SK-N-SH (cell line): ENCODE results near the gene AUTS2. TPM values are rescaled to one million over a fixed set of nuclear protein-coding genes. Genes with fewer than 3 reads are reported as not detected.
A peak's percentile ranks its signal among the peaks of the same experiment; 100 is the strongest.

ENCODE experiments used
- CTCF ChIA-PET: fragments of 300-600, 350-600 bp; formaldehyde crosslinking; extraction: SDS; loops from one replicate; lab custom pipeline; 2021; lab: Yijun Ruan, JAX
- POLR2A ChIA-PET: fragments of 350-600 bp; sonication (Branson Sonifier 250); formaldehyde crosslinking; extraction: SDS; loops from one replicate; lab custom pipeline; 2020; ENCODE audit warnings: antibody characterized with exemption, inconsistent platforms; lab: Yijun Ruan, JAX
- DNase-seq: peaks from one replicate; pipeline ENCODE4 v3.0.0; 2012
- H2AFZ ChIP-seq: fragments of 200-600 bp; sonication (generic); 2 replicates; pipeline ENCODE4 v1.8.1; 2016; ENCODE audit warnings: antibody characterized with exemption, mild to moderate bottlenecking, low read depth
- H3F3A ChIP-seq: fragments of 200-600 bp; sonication (generic); replicated peaks from 2 replicates; pipeline ENCODE3; 2016; ENCODE audit warnings: antibody characterized with exemption, mild to moderate bottlenecking; ENCODE audit not compliant: insufficient read depth
- H3K27ac ChIP-seq, 2 experiments: fragments of 200-500 bp in 1 of 2; fragments of 200-600 bp in 1 of 2; sonication (Bioruptor generic) in 1 of 2; sonication (generic), shearing (Covaris generic) in 1 of 2; 2 replicates each; pipeline versions ENCODE4 v1.5.1 to v1.6.1; 2014 to 2016; ENCODE audit warnings: low read depth in 2 of 2, inconsistent platforms in 1 of 2, low read length in 1 of 2, mild to moderate bottlenecking in 1 of 2, mixed read lengths in 1 of 2
- H3K27me3 ChIP-seq: fragments of 200-600 bp; sonication (generic), shearing (Covaris generic); 2 replicates; pipeline ENCODE4 v1.6.1; 2016; ENCODE audit warnings: mixed run types; ENCODE audit not compliant: insufficient read depth
- H3K36me3 ChIP-seq, 2 experiments: fragments of 200-500 bp in 1 of 2; fragments of 200-600 bp in 1 of 2; sonication (Bioruptor generic) in 1 of 2; sonication (generic) in 1 of 2; replicated peaks in 1 of 2; 2 replicates each; pipeline versions ENCODE3 to v1.5.1; 2014 to 2016; ENCODE audit warnings: low read length in 1 of 2, mild to moderate bottlenecking in 1 of 2; ENCODE audit not compliant: insufficient read depth in 2 of 2, control insufficient read depth in 1 of 2
- H3K4me1 ChIP-seq, 2 experiments: fragments of 200-500 bp in 1 of 2; fragments of 200-600 bp in 1 of 2; sonication (Bioruptor generic) in 1 of 2; sonication (generic), shearing (Covaris generic) in 1 of 2; 2 replicates each; pipeline versions ENCODE4 v1.5.1 to v1.6.1; 2014 to 2016; ENCODE audit warnings: low read depth in 1 of 2, low read length in 1 of 2, mixed run types in 1 of 2; ENCODE audit not compliant: insufficient read depth in 2 of 2, control insufficient read depth in 1 of 2
- H3K4me2 ChIP-seq: fragments of 200-600 bp; sonication (generic), shearing (Covaris generic); 2 replicates; pipeline ENCODE4 v1.6.1; 2017; ENCODE audit warnings: mixed run types
- H3K4me3 ChIP-seq, 2 experiments: fragments of 200-500 bp in 1 of 2; fragments of 200-600 bp in 1 of 2; sonication (Bioruptor generic) in 1 of 2; sonication (generic), shearing (Covaris generic) in 1 of 2; 2 replicates each; pipeline versions ENCODE4 v1.5.1 to v1.8.1; 2014 to 2016; ENCODE audit warnings: low read depth in 2 of 2, inconsistent platforms in 1 of 2, low read length in 1 of 2, mild to moderate bottlenecking in 1 of 2, mixed read lengths in 1 of 2, moderate library complexity in 1 of 2
- H3K79me2 ChIP-seq: fragments of 200-600 bp; sonication (generic); 2 replicates; pipeline ENCODE4 v1.8.1; 2017; ENCODE audit warnings: mild to moderate bottlenecking; ENCODE audit not compliant: insufficient read depth
- H3K9ac ChIP-seq: fragments of 200-600 bp; sonication (generic); 2 replicates; pipeline ENCODE4 v1.6.1; 2017; ENCODE audit warnings: mixed run types
- H3K9me2 ChIP-seq: fragments of 200-600 bp; sonication (generic); 2 replicates; pipeline ENCODE4 v1.6.1; 2017; ENCODE audit warnings: mixed run types
- H3K9me3 ChIP-seq: fragments of 200-600 bp; sonication (generic); 2 replicates; pipeline ENCODE4 v1.6.1; 2017; ENCODE audit warnings: mixed run types, mild to moderate bottlenecking, moderate library complexity
- H4K20me1 ChIP-seq: fragments of 200-600 bp; sonication (generic); 2 replicates; pipeline ENCODE4 v1.6.1; 2017; ENCODE audit warnings: mild to moderate bottlenecking, mixed run types; ENCODE audit not compliant: insufficient read depth
- EP300 ChIP-seq, 2 experiments: IDR thresholded peaks; 2 replicates each; pipeline versions ENCODE4 v1.4.0 to v1.6.1; 2012; ENCODE audit warnings: borderline replicate concordance in 1 of 2, low read depth in 1 of 2, low read length in 1 of 2
- FOSL2 ChIP-seq: IDR thresholded peaks from 2 replicates; pipeline ENCODE4 v1.4.0; 2012; ENCODE audit warnings: low read depth, mild to moderate bottlenecking, moderate library complexity, borderline replicate concordance
- GABPA ChIP-seq: IDR thresholded peaks from 2 replicates; pipeline ENCODE4 v1.4.0; 2012; ENCODE audit warnings: low read depth, mild to moderate bottlenecking
- JUND ChIP-seq: IDR thresholded peaks from 2 replicates; pipeline ENCODE4 v1.4.0; 2012
- MEF2A ChIP-seq: IDR thresholded peaks from 2 replicates; pipeline ENCODE4 v1.4.0; 2012; ENCODE audit warnings: low read depth, borderline replicate concordance
- SMC3 ChIP-seq: IDR thresholded peaks from 2 replicates; pipeline ENCODE4 v1.6.1; 2012; ENCODE audit warnings: low read depth, low read length, improper control_type of control experiment
- TAF1 ChIP-seq: IDR thresholded peaks from 2 replicates; pipeline ENCODE4 v1.6.1; 2012; ENCODE audit warnings: low read depth, mild to moderate bottlenecking, low read length, moderate library complexity, borderline replicate concordance
- TCF12 ChIP-seq: IDR thresholded peaks from 2 replicates; pipeline ENCODE4 v1.4.0; 2012
- WGBS: methylation state at CpG from one replicate; pipeline ENCODE4 v1.1.6; 2017; ENCODE audit warnings: low lambda C conversion rate; 5-methylcytosine and 5-hydroxymethylcytosine counted together
- polyA plus RNA-seq, 3 experiments: library from polyadenylated mRNA; depleted of rRNA; stranded (reverse); fragments of >200 nt; gene quantifications; 2 replicates each; pipeline ENCODE4 v1.2.3, GENCODE V29; 2012
- TF ChIP-seq, protein P1 (sequence below): IDR thresholded peaks from 2 replicates; pipeline ENCODE4 v1.4.0; 2012; ENCODE audit warnings: low read depth, borderline replicate concordance
- TF ChIP-seq, protein P2 (sequence below): IDR thresholded peaks from 2 replicates; pipeline ENCODE4 v1.4.0; 2012; ENCODE audit warnings: low read depth
- TF ChIP-seq, protein P3 (sequence below): IDR thresholded peaks from 2 replicates; pipeline ENCODE4 v1.4.0; 2012; ENCODE audit warnings: low read depth, borderline replicate concordance

The AUTS2 gene
- polyA plus RNA-seq, 1 of the 3 experiments (the other 2 are of a cell fraction), result 15.6 TPM

DNA sequence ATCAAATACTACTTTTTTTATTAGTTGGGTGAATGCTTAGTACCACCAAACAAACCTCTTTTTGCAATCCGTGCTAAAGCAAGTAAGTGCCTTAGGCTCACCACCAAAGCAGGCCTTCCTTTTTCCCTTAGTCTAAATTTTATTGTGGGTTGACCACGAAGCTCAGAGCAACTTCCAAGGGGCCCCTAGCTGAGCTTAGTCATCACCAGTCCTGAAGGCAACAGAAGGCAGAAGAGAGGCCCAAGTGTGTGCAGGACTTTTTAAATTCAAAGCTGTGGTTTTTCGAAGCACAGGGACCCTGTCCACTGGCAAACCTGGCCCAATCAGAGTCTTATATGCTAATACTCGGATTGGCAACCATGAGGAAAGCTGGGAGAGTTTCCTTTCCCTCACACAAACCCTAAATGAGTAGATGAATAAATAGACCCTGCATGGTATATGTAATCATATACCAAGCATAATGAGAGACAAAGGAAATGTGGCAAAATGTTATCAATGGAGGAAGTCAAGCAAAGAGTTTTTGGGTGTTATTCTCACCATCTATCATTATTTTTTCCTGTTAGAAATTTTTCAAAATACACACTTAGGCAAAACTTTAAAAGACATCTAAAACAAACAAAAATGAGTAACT lies 1080.5 kb downstream of the AUTS2 start:
- no peaks in the 10 kb centered on the region for H3K36me3 ChIP-seq
- no peak overlapping the region for H2AFZ ChIP-seq
- CTCF ChIA-PET, result no interaction called here
- no peak for DNase-seq
- 63% methylated on average over 4 of the region's 4 CpGs for WGBS
- no peak overlapping the region for H3K9ac ChIP-seq
- H3F3A ChIP-seq, result no peaks in the 10 kb centered on the region
- POLR2A ChIA-PET, result no interaction called here
- TF ChIP-seq EP300 (IDR thresholded peaks at IDR 0.05; ENCODE audit: borderline replicate concordance in 1 of 2, low read depth in 1 of 2, low read length in 1 of 2) (peak in 1 of 2 experiments; percentile 34; a peak in 1 of 4 replicates), TCF12 (peak; percentile 35; the same call in 1 of the 2 replicates), JUND (0 out of 2 replicates have a peak, but pooled peaks have one; percentile 16), FOSL2 (peak; percentile 56; the same call in 1 of the 2 replicates), TAF1 (no peak), MEF2A (no peak)
- TF ChIP-seq, protein P1, sequence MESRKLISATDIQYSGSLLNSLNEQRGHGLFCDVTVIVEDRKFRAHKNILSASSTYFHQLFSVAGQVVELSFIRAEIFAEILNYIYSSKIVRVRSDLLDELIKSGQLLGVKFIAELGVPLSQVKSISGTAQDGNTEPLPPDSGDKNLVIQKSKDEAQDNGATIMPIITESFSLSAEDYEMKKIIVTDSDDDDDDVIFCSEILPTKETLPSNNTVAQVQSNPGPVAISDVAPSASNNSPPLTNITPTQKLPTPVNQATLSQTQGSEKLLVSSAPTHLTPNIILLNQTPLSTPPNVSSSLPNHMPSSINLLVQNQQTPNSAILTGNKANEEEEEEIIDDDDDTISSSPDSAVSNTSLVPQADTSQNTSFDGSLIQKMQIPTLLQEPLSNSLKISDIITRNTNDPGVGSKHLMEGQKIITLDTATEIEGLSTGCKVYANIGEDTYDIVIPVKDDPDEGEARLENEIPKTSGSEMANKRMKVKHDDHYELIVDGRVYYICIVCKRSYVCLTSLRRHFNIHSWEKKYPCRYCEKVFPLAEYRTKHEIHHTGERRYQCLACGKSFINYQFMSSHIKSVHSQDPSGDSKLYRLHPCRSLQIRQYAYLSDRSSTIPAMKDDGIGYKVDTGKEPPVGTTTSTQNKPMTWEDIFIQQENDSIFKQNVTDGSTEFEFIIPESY, result no peak
- TF ChIP-seq, protein P2, sequence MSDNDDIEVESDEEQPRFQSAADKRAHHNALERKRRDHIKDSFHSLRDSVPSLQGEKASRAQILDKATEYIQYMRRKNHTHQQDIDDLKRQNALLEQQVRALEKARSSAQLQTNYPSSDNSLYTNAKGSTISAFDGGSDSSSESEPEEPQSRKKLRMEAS, result 0 out of 2 replicates have a peak, but pooled peaks have one; percentile 32
- TF ChIP-seq, all 33 proteins: peak for 5
- H3K27me3 ChIP-seq, result no peaks in the 10 kb centered on the region
- H3K79me2 ChIP-seq, result no peaks in the 10 kb centered on the region
- no peaks in the 10 kb centered on the region for H4K20me1 ChIP-seq
- H3K4me1 ChIP-seq, result peaks cover 0 to 8% of the 10 kb centered on the region in 2 experiments; a peak in 2 of 4 replicates
- H3K9me2 ChIP-seq, result no peaks in the 10 kb centered on the region
- H3K4me2 ChIP-seq, result no peak overlapping the region
- H3K4me3 ChIP-seq, result no peak overlapping the region
- no peaks in the 10 kb centered on the region for H3K9me3 ChIP-seq
- H3K27ac ChIP-seq, result no peak overlapping the region

DNA sequence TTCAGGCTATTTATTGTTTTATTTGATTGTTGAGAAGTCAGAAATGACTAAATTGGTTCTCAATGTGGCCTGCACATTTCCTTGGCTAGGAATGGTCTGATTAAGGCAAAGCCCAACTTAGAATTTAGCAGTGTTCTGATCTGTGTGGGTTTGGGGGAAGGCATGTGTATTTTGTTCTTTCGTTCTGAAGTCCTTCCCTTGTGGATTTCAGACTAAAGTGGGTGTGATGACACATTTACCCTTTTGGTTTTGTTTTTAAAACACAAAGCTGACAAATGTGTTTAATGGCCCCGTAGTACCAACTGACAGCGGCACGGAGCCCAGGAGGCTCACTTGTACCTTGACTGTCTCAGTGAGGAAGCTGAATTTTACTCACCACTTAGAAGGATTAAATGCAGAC lies 1081.4 kb downstream of the AUTS2 start:
- POLR2A ChIA-PET, result no interaction called here
- H3K4me1 ChIP-seq, result no peaks in the 10 kb centered on the region
- TF ChIP-seq, protein P3, sequence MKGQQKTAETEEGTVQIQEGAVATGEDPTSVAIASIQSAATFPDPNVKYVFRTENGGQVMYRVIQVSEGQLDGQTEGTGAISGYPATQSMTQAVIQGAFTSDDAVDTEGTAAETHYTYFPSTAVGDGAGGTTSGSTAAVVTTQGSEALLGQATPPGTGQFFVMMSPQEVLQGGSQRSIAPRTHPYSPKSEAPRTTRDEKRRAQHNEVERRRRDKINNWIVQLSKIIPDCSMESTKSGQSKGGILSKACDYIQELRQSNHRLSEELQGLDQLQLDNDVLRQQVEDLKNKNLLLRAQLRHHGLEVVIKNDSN, result no peak
- no peak for TF ChIP-seq GABPA
- TF ChIP-seq SMC3, result no peak
- TF ChIP-seq EP300 (IDR thresholded peaks at IDR 0.05; ENCODE audit: borderline replicate concordance in 1 of 2, low read depth in 1 of 2, low read length in 1 of 2), result no peak
- TF ChIP-seq, protein P1, result no peak
- TF ChIP-seq, all 33 proteins: peak for 0
- Histone ChIP-seq H3K4me3 (no peak overlapping the region), H3K4me2 (no peak overlapping the region), H3K27ac (no peak overlapping the region), H3K9ac (no peak overlapping the region), H3F3A (no peaks in the 10 kb centered on the region), H2AFZ (no peak overlapping the region), H3K27me3 (no peaks in the 10 kb centered on the region), H4K20me1 (no peaks in the 10 kb centered on the region), H3K9me2 (no peaks in the 10 kb centered on the region), H3K79me2 (no peaks in the 10 kb centered on the region), H3K36me3 (no peaks in the 10 kb centered on the region), H3K9me3 (no peaks in the 10 kb centered on the region)
- CTCF ChIA-PET, result no interaction called here
- DNase-seq, result no peak
- 90% methylated on average over 4 of the region's 4 CpGs for WGBS
